Hepatocyte (in vitro differentiated cells): Measurements from ENCODE around the gene RARG.

Experiments
- EZH2 ChIP-seq: fragments of 200-600 bp; sonication (generic); IDR thresholded peaks from 2 replicates; pipeline ENCODE4 v1.6.1; 2016; ENCODE audit warnings: antibody characterized with exemption, mild to moderate bottlenecking, borderline replicate concordance
- EZH2phosphoT487 ChIP-seq: fragments of 200-600 bp; sonication (generic); IDR thresholded peaks from one replicate; pipeline ENCODE4 v1.6.1; 2018; ENCODE audit warnings: antibody characterized with exemption, mild to moderate bottlenecking, low read depth, moderate library complexity; ENCODE audit not compliant: unreplicated experiment, severe bottlenecking
- TF ChIP-seq, protein P1 (sequence below): fragments of 200-600 bp; sonication (generic); IDR thresholded peaks from 2 replicates; pipeline ENCODE4 v1.5.1; 2016; ENCODE audit warnings: antibody characterized with exemption, mild to moderate bottlenecking; ENCODE audit not compliant: poor library complexity

DNA sequence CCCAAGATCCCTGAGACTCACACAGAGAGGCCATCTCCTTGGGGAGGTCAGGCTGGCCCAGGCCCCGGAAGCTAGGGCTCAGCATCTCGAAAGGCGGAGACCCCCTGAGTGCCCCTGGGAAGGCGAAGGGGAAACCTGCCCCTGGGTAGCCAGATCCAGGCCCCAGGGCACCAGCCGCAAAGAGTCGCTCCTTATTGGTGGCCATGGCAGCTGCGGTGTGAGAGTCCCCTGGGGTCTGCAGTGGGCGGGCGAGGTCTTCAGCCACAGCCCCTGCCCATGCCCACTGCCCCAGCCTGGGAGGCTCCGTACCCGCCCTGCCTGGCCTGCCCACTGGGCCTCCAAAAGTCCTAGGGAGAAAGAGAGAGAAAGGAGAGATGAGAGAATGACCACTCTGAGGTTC is 4.7 kb downstream of the RARG start:
- TF ChIP-seq, protein P1, sequence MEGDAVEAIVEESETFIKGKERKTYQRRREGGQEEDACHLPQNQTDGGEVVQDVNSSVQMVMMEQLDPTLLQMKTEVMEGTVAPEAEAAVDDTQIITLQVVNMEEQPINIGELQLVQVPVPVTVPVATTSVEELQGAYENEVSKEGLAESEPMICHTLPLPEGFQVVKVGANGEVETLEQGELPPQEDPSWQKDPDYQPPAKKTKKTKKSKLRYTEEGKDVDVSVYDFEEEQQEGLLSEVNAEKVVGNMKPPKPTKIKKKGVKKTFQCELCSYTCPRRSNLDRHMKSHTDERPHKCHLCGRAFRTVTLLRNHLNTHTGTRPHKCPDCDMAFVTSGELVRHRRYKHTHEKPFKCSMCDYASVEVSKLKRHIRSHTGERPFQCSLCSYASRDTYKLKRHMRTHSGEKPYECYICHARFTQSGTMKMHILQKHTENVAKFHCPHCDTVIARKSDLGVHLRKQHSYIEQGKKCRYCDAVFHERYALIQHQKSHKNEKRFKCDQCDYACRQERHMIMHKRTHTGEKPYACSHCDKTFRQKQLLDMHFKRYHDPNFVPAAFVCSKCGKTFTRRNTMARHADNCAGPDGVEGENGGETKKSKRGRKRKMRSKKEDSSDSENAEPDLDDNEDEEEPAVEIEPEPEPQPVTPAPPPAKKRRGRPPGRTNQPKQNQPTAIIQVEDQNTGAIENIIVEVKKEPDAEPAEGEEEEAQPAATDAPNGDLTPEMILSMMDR: no peak
- no peak for TF ChIP-seq EZH2
- TF ChIP-seq EZH2phosphoT487: no peak
